Fibroblast of gingiva (primary cell): Measurements from ENCODE around the gene OR4D5.

ENCODE experiments used
- DNase-seq: peaks from one replicate; pipeline ENCODE4 v3.0.0-alpha.2; 2011; ENCODE audit warnings: low read depth

Gene OR4D5

GRCh38 chr11:123939317-123939716 is at the start of gene OR4D5:
OR4D5 (plus strand) TSS chr11:123939617; CDS start chr11:123939617, 0 bp downstream.
- no peak for DNase-seq

- DNase-seq, result no peak
Observed at GRCh38 chr11:123892031-123892430, 47.4 kb upstream of the OR4D5 start.

GRCh38 chr11:123899792-123900191 is 39.6 kb upstream of the OR4D5 start:
- DNase-seq, result no peak

GRCh38 chr11:123901867-123902266 is 37.5 kb upstream of the OR4D5 start, which contains the start of gene OR8D4:
OR8D4 (plus strand) TSS chr11:123902167; CDS start chr11:123906432, 4,265 bp downstream.
- no peak for DNase-seq

GRCh38 chr11:123903932-123904331 is 35.5 kb upstream of the OR4D5 start:
- no peak for DNase-seq

- no peak for DNase-seq
Observed at GRCh38 chr11:123904932-123905331, 34.5 kb upstream of the OR4D5 start.

- no peak for DNase-seq
Observed at GRCh38 chr11:123905826-123906225, 33.6 kb upstream of the OR4D5 start.

- no peak for DNase-seq
Observed at GRCh38 chr11:123920943-123921342, 18.5 kb upstream of the OR4D5 start.

- no peak for DNase-seq
Observed at GRCh38 chr11:123924027-123924426, 15.4 kb upstream of the OR4D5 start.

- no peak for DNase-seq
Observed at GRCh38 chr11:123942413-123942812, 3.0 kb downstream of the OR4D5 start.

GRCh38 chr11:123943738-123944137 is 4.3 kb downstream of the OR4D5 start, which contains the start of gene OR6T1:
OR6T1 (minus strand) TSS chr11:123943838; CDS start chr11:123943838, 0 bp downstream.
- DNase-seq, result no peak

- DNase-seq, result no peak
Observed at GRCh38 chr11:123945132-123945531, 5.7 kb downstream of the OR4D5 start.

- DNase-seq, result no peak
Observed at GRCh38 chr11:123956752-123957151, 17.3 kb downstream of the OR4D5 start.

- DNase-seq, result peak; percentile 43
Observed at GRCh38 chr11:123973816-123974215, 34.4 kb downstream of the OR4D5 start.

- no peak for DNase-seq
Observed at GRCh38 chr11:123976770-123977560, 37.5 kb downstream of the OR4D5 start.

GRCh38 chr11:123977731-123978347 is 38.4 kb downstream of the OR4D5 start, which contains the start of gene OR10S1:
OR10S1 (minus strand) TSS chr11:123977781; CDS start chr11:123977664, 117 bp downstream.
- no peak for DNase-seq

GRCh38 chr11:123979311-123979710 is 39.9 kb downstream of the OR4D5 start:
- DNase-seq, result no peak
